ENCODE data around the gene RGCC.
A peak's percentile ranks its signal among the peaks of the same experiment; 100 is the strongest.
"Not testable (repeated sequence)": the region's sequence is repeated elsewhere in the genome, so short reads cannot be mapped to it uniquely, and the experiment has no call there.

RGCC gene

GRCh38 chr13:41501281-41501680, 43.9 kb downstream of the RGCC start:
- no peak for TF ChIP-seq CTCF (IDR thresholded peaks at IDR 0.05; ENCODE audit: low read depth, low read length)
- no peak for DNase-seq (ENCODE audit: extremely low read depth, low read depth)

GRCh38 chr13:41502031-41502430, 44.7 kb downstream of the RGCC start:
- no peak for TF ChIP-seq CTCF (IDR thresholded peaks at IDR 0.05; ENCODE audit: low read depth, low read length)
- DNase-seq (ENCODE audit: extremely low read depth, low read depth), result no peak

GRCh38 chr13:41502673-41503072, 45.3 kb downstream of the RGCC start:
- TF ChIP-seq CTCF (IDR thresholded peaks at IDR 0.05; ENCODE audit: low read depth, low read length), result no peak
- no peak for DNase-seq (ENCODE audit: extremely low read depth, low read depth)

- no peak for DNase-seq (ENCODE audit: extremely low read depth, low read depth)
- TF ChIP-seq CTCF (IDR thresholded peaks at IDR 0.05; ENCODE audit: low read depth, low read length), result no peak
Measured at GRCh38 chr13:41503356-41503755, 46.0 kb downstream of the RGCC start.

- DNase-seq (ENCODE audit: extremely low read depth, low read depth), result not testable (repeated sequence)
Measured at GRCh38 chr13:41504657-41505056, 47.3 kb downstream of the RGCC start.

- DNase-seq (ENCODE audit: extremely low read depth, low read depth), result peak; percentile 67
- peak; percentile 1 for TF ChIP-seq CTCF (IDR thresholded peaks at IDR 0.05; ENCODE audit: low read depth, low read length)
Measured at GRCh38 chr13:41505209-41505835, 48.0 kb downstream of the RGCC start.

- DNase-seq (ENCODE audit: extremely low read depth, low read depth), result no peak
- no peak for TF ChIP-seq CTCF (IDR thresholded peaks at IDR 0.05; ENCODE audit: low read depth, low read length)
Measured at GRCh38 chr13:41506312-41506711, 49.0 kb downstream of the RGCC start.

GRCh38 chr13:41509971-41510370, 52.6 kb downstream of the RGCC start:
- no peak for DNase-seq (ENCODE audit: extremely low read depth, low read depth)
- TF ChIP-seq CTCF (IDR thresholded peaks at IDR 0.05; ENCODE audit: low read depth, low read length), result no peak
